Measurements from ENCODE around the gene CCL24. TPM values are rescaled to one million over a fixed set of nuclear protein-coding genes. Genes with fewer than 3 reads are reported as not detected.
"Not testable (repeated sequence)": the region's sequence is repeated elsewhere in the genome, so short reads cannot be mapped to it uniquely, and the experiment has no call there.

CCL24 gene, protein sequence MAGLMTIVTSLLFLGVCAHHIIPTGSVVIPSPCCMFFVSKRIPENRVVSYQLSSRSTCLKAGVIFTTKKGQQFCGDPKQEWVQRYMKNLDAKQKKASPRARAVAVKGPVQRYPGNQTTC
- total RNA-seq: not detected in 3 replicates

DNA sequence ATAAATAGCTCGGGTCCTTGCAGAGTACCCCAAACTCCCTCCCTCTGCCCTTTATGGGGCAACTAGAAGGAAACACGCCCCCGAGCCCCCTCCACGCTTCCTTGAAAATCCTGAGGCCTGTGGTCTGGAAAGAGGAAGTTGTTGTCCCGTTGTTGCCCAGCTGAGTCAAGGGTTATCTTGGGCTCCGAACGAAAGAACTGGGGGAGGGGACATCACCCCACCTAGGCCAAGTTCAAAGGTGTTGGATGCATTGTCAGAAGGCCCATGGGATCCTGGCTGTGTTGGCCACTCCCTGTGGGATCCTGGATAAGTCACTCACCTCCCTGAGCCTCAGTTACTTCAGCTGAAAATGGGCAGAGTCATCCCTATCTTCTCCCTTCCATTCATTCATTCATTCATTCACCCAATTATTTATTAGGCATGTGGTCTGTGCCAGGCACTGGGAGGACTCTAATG, at the start of gene CCL24:
CCL24 (minus strand) TSS at position 26 of the 456 bp plus-strand sequence. CDS start 91 bp downstream, outside the sequence.
- Mint-ChIP-seq H3K4me3 (no peak within 1 kb of the TSS), H3K9me3 (no peaks in the 10 kb centered on the region), H3K27me3 (ENCODE audit: low read depth) (peaks cover 1% of the 10 kb centered on the region), H3K27ac (no peak within 1 kb of the TSS), H3K36me3 (no peaks in the 10 kb centered on the region), H3K4me1 (no peaks in the 10 kb centered on the region)
- no peak for DNase-seq (ENCODE audit: low spot score in 2 of 2, unreplicated experiment in 2 of 2)
- TF ChIP-seq, protein P1, sequence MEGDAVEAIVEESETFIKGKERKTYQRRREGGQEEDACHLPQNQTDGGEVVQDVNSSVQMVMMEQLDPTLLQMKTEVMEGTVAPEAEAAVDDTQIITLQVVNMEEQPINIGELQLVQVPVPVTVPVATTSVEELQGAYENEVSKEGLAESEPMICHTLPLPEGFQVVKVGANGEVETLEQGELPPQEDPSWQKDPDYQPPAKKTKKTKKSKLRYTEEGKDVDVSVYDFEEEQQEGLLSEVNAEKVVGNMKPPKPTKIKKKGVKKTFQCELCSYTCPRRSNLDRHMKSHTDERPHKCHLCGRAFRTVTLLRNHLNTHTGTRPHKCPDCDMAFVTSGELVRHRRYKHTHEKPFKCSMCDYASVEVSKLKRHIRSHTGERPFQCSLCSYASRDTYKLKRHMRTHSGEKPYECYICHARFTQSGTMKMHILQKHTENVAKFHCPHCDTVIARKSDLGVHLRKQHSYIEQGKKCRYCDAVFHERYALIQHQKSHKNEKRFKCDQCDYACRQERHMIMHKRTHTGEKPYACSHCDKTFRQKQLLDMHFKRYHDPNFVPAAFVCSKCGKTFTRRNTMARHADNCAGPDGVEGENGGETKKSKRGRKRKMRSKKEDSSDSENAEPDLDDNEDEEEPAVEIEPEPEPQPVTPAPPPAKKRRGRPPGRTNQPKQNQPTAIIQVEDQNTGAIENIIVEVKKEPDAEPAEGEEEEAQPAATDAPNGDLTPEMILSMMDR (IDR thresholded peaks at IDR 0.05; ENCODE audit: unreplicated experiment): no peak

DNA sequence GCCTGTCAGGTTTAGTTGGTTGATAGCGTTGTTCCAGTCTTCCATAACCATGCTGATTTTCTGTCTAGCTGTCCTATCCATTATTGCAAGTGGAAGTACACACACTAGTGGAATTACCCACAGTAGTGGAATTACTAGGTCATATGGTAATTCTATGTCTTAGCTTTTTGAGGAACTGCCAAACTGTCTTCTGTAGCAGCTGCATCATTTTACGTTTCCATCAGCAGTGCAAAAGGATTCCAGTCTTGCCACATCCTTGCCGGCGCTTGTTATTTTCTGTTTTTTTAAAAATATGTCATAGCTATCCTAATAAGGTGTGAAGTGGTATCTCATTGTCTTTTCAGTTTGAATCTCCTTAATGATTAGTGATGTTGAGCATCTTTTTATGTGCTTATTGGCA, 48.0 kb upstream of the CCL24 start:
- H3K9me3 Mint-ChIP-seq: no peaks in the 10 kb centered on the region
- no peaks in the 10 kb centered on the region for H3K36me3 Mint-ChIP-seq
- H3K27me3 Mint-ChIP-seq (ENCODE audit: low read depth): no peaks in the 10 kb centered on the region
- TF ChIP-seq, protein P1 (IDR thresholded peaks at IDR 0.05; ENCODE audit: unreplicated experiment): no peak
- H3K27ac Mint-ChIP-seq: no peak overlapping the region
- no peak for DNase-seq (ENCODE audit: low spot score in 2 of 2, unreplicated experiment in 2 of 2)
- H3K4me3 Mint-ChIP-seq: no peak overlapping the region
- no peaks in the 10 kb centered on the region for H3K4me1 Mint-ChIP-seq

DNA sequence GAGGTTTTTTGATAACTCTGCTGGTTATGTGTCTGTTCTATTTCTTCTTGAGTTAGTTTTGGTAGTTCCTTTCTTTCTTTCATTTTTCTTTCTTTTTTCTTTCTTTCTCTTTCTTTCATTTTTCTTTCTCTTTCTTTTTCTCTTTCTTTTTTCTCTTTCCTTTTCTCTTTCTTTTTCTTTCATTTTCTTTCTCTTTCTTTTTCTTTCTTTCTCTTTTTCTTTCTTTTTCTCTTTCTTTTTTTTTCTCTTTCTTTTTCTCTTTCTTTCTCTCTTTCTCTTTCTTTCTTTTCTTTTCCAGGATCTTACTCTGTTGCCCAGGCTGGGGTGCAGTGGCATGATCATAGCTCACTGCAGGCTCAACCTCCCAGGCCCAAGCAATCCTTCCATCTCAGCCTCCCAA, 44.8 kb upstream of the CCL24 start:
- DNase-seq (ENCODE audit: low spot score in 2 of 2, unreplicated experiment in 2 of 2): no peak
- H3K4me1 Mint-ChIP-seq: no peaks in the 10 kb centered on the region

GRCh38 chr7:75856536-75856935, 42.9 kb upstream of the CCL24 start:
- Mint-ChIP-seq H3K4me1 (no peaks in the 10 kb centered on the region), H3K9me3 (no peaks in the 10 kb centered on the region), H3K4me3 (no peak overlapping the region), H3K27me3 (ENCODE audit: low read depth) (no peaks in the 10 kb centered on the region), H3K27ac (no peak overlapping the region), H3K36me3 (no peaks in the 10 kb centered on the region)
- no peak for DNase-seq (ENCODE audit: low spot score in 2 of 2, unreplicated experiment in 2 of 2)
- TF ChIP-seq, protein P1 (IDR thresholded peaks at IDR 0.05; ENCODE audit: unreplicated experiment): no peak

More for the DNA sequence above, 44.8 kb upstream of the CCL24 start:
- Mint-ChIP-seq H3K4me3 (no peak overlapping the region), H3K27me3 (ENCODE audit: low read depth) (no peaks in the 10 kb centered on the region), H3K9me3 (no peaks in the 10 kb centered on the region), H3K36me3 (no peaks in the 10 kb centered on the region), H3K27ac (no peak overlapping the region)
- TF ChIP-seq, protein P1 (IDR thresholded peaks at IDR 0.05; ENCODE audit: unreplicated experiment): no peak

DNA sequence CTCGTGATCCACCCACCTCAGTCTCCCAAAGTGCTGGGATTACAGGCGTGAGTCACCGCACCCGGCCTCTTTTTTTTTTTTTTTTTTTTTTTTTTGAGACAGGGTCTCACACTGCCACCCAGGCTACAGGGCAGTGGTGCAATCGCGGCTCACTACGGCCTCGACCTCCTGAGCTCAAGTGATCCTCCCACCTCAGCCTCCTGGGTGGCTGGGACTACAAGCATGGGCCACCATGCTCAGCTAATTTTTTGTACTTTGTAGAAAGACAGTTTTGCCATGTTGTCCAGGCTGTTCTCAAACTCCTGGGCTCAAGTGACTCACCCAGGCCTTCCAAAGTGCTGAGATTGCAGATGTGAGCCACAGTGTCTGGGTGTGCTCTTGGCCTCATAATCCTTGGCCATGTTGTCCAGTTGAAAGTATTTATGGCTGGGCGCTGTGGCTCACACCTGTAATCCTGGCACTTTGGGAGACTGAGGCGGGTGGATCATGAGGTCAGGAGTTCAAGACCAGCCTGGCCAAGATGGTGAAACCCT, 41.3 kb upstream of the CCL24 start:
- not testable (repeated sequence) for H3K4me1 Mint-ChIP-seq; H3K36me3 Mint-ChIP-seq; H3K27me3 Mint-ChIP-seq (ENCODE audit: low read depth); H3K9me3 Mint-ChIP-seq; DNase-seq (ENCODE audit: low spot score in 2 of 2, unreplicated experiment in 2 of 2); H3K4me3 Mint-ChIP-seq; H3K27ac Mint-ChIP-seq

- TF ChIP-seq, protein P1 (IDR thresholded peaks at IDR 0.05; ENCODE audit: unreplicated experiment): no peak
- no peaks in the 10 kb centered on the region for H3K36me3 Mint-ChIP-seq
- H3K9me3 Mint-ChIP-seq: no peaks in the 10 kb centered on the region
- no peak overlapping the region for H3K4me3 Mint-ChIP-seq
- no peak for DNase-seq (ENCODE audit: low spot score in 2 of 2, unreplicated experiment in 2 of 2)
- H3K27me3 Mint-ChIP-seq (ENCODE audit: low read depth): no peaks in the 10 kb centered on the region
- no peak overlapping the region for H3K27ac Mint-ChIP-seq
- H3K4me1 Mint-ChIP-seq: no peaks in the 10 kb centered on the region
Measured at GRCh38 chr7:75854233-75854632, 40.6 kb upstream of the CCL24 start.
